ENCODE results near the gene ZNF574.

ZNF574 gene

DNA sequence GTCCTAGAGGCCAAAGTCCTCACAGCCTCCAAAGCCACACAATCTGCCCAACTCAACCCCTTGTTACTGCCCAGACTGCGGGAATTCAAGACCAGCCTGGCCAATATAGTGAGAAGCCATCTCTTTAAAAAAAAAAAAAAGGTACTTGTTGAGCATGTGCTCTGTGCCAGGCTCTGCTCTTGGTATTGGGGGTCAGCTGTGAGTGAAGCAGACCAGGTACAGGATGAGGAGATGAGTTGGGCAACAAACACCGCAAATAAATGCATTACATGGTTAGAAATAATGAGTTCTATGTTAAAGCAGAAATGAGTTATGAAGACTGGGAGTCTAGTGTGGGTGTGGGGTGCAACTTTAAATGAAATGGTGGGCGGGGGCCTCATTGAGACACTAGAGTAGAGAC is 15.8 kb upstream of the ZNF574 start:
- DNase-seq: no peak

GRCh38 chr19:42062381-42062780 is 13.6 kb upstream of the ZNF574 start:
- no peak for DNase-seq

- no peak for DNase-seq
Measured at GRCh38 chr19:42064432-42064831, 11.5 kb upstream of the ZNF574 start.

DNA sequence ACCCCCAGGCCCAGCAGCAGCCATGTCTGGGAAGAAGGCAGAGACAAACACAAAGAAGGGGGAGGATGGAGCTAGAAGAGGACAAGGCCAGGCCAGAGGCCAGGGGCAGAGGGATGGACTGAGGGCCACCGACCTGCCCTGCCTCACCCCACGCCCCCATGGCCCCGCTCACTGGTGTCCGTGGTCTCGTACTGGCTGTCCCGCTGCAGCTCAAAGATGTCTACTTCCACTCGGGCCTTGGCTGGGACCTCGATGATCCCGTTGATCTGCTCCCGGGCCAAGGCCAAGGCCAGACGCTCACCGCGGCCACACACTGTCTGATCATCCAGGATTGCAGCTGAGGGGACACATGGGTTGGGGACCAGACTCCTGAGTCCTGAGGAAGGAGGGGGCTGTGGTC is 10.9 kb upstream of the ZNF574 start:
- no peak for DNase-seq

DNA sequence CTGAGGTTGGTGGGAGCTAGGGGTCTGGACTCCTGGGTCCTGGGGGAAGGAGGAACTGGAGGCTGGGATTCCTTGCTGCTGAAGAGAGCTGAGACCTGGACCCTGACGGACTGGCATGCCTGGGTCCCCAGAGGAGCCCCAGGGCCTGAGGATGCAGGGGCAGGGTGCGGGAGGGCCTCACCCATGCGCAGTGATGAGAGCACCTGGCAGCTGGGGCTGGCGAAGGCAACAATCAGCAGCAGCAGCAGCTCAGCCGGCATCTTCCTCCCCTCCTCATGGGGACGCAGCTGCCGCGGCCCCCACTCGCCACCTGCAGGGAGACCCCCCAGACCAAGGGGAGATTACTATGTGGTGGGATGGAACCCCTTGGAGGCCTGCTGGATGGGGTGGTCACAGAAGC is 10.5 kb upstream of the ZNF574 start:
- DNase-seq: no peak

- DNase-seq: no peak
Measured at GRCh38 chr19:42066075-42066754, 9.8 kb upstream of the ZNF574 start.

GRCh38 chr19:42067315-42067888 is 8.6 kb upstream of the ZNF574 start:
- DNase-seq: no peak

GRCh38 chr19:42068361-42068755 is 7.6 kb upstream of the ZNF574 start:
- DNase-seq: no peak

DNA sequence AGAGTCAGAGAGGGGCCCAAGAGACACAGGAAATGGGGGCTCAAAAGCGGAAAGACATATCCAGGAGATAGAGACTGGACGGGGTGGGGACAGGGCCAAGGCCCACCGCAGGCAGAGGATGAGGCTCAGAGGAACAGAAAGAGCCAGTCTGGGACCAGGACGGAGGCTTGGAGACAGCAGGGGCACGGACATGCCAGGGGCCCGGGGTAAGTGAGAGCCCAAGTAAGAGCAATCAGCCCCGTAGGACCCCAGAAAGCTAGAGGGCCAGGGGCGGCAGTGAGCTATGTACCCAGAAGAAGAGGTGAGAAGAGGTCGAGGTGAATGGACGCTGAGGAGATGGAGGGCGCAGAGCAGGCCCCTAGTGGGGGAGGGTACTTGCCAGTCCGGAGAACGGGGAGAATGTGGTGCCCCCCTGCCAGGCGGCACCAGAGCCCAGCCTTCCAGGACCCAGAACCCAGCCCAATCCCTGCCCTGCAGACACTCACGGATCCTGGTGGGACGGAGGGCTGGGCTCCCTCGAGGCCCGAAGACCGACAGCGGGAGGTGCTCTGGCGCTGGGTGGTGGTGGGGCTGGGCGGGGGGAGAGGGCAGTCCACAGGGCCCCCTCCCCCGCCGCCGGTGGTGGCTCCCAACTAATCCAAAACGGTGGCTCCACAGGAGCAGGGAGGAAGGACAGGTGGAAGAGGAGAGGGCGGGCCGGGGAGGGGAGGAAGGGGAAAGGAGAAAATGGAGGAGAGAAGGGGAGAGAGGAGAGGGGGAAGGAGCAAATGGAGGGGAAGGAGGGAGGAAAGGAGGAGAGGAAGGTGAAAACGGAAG is 7.0 kb upstream of the ZNF574 start:
- DNase-seq: no peak

GRCh38 chr19:42069619-42070351 is 6.2 kb upstream of the ZNF574 start, which contains the start of gene GRIK5:
Gene GRIK5, minus strand, starts transcription at chr19:42070206. Its CDS starts 4,436 bp downstream, at chr19:42065770.
- DNase-seq: no peak

- DNase-seq: no peak
Measured at GRCh38 chr19:42071247-42071646, 4.7 kb upstream of the ZNF574 start.

DNA sequence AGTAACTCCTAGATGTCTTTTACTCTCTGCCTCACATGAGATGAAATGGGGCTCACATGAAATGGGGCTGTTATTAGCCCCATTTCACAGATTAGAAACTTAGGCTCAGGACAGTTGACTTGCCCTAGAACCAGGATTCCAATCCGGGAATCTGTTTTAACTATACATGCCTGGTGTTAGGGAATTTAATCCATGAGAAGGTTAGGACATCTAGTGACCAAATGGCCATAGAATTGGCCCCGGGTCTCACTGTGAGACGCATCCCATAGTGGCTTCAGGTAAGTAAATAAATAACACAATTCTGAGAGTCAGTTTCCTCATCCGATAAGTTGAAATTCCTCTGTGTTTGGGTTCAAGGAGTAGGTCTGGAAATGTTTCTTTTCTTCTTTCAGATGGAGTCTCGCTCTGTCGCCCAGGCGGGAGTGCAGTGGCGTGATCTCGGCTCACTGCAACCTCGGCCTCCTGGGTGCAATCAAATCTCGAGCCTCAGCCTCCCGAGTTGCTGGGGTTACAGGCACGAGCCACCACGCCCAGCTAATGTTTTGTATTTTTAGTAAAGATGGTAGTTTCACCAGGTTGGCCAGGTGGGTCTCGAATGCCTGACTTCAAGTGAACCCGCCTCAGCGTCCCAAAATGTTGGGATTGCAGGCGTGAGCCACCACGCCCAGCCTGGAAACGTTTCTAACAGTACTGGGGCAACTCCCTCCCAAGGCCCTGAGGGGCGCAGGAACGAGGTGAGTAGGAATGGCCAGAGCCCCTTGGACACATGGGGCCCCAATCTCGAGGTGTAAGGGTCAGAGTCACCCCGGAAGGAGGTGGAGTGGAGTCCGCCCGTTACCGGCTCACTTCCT is 1.2 kb upstream of the ZNF574 start:
- DNase-seq: no peak

- no peak for DNase-seq
Measured at GRCh38 chr19:42075364-42075615, 676 bp upstream of the ZNF574 start.

GRCh38 chr19:42076380-42076944 is 496 bp downstream of the ZNF574 start:
- peak; percentile 62 for DNase-seq

- DNase-seq: no peak
Measured at GRCh38 chr19:42078058-42078457, 2.1 kb downstream of the ZNF574 start.

DNA sequence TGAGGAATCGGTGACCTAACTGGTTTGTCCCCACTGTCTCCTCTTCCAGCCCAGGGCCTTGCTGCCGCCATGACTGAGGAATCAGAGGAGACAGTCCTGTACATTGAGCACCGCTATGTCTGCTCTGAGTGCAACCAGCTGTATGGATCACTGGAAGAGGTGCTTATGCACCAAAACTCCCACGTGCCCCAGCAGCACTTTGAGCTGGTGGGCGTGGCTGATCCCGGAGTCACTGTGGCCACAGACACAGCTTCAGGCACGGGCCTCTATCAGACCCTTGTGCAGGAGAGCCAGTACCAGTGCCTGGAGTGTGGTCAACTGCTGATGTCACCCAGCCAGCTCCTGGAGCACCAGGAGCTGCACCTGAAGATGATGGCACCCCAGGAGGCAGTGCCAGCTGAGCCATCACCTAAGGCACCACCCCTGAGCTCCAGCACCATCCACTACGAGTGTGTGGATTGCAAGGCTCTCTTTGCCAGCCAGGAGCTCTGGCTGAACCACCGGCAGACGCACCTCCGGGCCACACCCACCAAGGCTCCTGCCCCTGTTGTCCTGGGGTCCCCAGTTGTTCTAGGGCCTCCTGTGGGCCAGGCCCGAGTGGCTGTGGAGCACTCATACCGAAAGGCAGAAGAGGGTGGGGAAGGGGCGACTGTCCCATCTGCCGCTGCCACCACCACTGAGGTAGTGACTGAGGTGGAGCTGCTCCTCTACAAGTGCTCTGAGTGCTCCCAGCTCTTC is 2.7 kb downstream of the ZNF574 start:
- DNase-seq: no peak

GRCh38 chr19:42079276-42079669 is 3.3 kb downstream of the ZNF574 start:
- no peak for DNase-seq

DNA sequence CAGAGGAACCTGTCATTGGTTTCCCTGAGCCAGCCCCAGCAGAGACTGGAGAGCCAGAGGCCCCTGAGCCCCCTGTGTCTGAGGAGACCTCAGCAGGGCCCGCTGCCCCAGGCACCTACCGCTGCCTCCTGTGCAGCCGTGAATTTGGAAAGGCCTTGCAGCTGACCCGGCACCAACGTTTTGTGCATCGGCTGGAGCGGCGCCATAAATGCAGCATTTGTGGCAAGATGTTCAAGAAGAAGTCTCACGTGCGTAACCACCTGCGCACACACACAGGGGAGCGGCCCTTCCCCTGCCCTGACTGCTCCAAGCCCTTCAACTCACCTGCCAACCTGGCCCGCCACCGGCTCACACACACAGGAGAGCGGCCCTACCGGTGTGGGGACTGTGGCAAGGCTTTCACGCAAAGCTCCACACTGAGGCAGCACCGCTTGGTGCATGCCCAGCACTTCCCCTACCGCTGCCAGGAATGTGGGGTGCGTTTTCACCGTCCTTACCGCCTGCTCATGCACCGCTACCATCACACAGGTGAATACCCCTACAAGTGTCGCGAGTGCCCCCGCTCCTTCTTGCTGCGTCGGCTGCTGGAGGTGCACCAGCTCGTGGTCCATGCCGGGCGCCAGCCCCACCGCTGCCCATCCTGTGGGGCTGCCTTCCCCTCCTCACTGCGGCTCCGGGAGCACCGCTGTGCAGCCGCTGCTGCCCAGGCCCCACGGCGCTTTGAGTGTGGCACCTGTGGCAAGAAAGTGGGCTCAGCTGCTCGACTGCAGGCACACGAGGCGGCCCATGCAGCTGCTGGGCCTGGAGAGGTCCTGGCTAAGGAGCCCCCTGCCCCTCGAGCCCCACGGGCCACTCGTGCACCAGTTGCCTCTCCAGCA is 4.2 kb downstream of the ZNF574 start:
- DNase-seq: no peak

- no peak for DNase-seq
Measured at GRCh38 chr19:42080764-42081375, 4.9 kb downstream of the ZNF574 start.

- DNase-seq: no peak
Measured at GRCh38 chr19:42081584-42082203, 5.7 kb downstream of the ZNF574 start.

Data from activated naive CD4-positive, alpha-beta T cell treated with anti-CD3 and anti-CD28 coated beads, Interleukin-2, amount 50 U/mL, for 16 hours (primary cell).